ENCODE results near the gene EARS2. TPM values are rescaled to one million over a fixed set of nuclear protein-coding genes. Genes with fewer than 3 reads are reported as not detected.

The EARS2 gene
- total RNA-seq, 1 donor from 2014 or later = 16.8 TPM

DNA sequence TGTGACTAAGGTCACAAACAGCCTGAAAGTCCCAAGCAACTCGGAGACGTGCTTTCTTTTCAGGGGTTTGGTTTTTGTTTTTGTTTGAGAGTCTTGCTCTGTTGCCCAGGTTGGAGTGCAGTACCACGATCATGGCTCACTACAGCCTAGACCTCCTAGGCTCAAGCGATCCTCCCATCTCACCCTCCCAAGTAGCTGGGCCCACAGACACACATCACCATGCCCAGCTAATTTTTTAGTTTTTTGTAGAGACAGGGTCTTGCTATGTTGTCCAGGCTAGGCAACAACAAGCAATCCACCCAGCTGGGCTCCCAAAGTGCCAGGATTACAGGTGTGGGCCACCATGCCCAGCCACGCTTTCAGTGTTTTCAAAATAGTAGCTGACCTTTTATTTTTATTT, 27.1 kb downstream of the EARS2 start:
- Histone ChIP-seq H3K4me1 (no peaks in the 10 kb centered on the region), H3K36me3 (peaks cover 46 to 72% of the 10 kb centered on the region in 2 donors), H3K4me3 (no peak overlapping the region), H3K9me3 (no peaks in the 10 kb centered on the region), H3K27ac (no peak overlapping the region), H3K27me3 (no peaks in the 10 kb centered on the region)
- TF ChIP-seq, protein P1, sequence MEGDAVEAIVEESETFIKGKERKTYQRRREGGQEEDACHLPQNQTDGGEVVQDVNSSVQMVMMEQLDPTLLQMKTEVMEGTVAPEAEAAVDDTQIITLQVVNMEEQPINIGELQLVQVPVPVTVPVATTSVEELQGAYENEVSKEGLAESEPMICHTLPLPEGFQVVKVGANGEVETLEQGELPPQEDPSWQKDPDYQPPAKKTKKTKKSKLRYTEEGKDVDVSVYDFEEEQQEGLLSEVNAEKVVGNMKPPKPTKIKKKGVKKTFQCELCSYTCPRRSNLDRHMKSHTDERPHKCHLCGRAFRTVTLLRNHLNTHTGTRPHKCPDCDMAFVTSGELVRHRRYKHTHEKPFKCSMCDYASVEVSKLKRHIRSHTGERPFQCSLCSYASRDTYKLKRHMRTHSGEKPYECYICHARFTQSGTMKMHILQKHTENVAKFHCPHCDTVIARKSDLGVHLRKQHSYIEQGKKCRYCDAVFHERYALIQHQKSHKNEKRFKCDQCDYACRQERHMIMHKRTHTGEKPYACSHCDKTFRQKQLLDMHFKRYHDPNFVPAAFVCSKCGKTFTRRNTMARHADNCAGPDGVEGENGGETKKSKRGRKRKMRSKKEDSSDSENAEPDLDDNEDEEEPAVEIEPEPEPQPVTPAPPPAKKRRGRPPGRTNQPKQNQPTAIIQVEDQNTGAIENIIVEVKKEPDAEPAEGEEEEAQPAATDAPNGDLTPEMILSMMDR (IDR thresholded peaks at IDR 0.05) = no peak
- intact Hi-C loops (cut with DNase I) = no loop called here
- no peak for DNase-seq (ENCODE audit: low spot score in 2 of 2)

DNA sequence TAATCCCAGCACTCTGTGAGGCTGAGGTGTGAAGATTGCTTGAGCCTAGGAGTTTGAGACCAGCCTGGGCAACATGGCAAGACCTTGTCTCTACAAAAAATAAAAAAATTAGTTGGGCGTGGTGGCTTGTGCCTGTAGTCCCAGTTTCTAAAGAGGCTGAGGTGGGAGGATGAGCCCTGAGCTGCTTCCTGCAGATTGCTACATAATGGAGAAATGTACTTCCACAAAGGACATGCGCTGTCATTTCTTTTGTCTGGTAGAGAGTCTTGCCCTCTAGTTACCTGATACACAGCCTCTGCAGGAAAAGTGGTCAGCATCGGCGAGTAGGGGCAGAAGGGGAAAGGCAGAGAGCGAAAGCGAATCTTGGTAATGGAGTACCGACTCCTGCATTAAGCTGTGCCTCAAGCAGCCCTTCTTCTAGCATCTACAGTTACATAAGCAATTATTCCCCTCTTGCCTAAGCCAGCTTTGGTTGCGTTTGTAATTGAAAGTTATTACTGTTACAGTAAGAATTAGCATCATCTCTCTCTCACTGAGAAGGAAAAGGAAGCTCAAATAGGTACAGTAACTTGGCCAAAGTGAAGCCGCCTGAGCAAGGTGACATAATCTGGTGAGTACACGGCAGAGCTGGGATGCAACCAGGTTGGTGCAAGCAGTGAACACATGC, 28.4 kb downstream of the EARS2 start:
- Histone ChIP-seq H3K27me3 (no peaks in the 10 kb centered on the region), H3K4me1 (no peaks in the 10 kb centered on the region), H3K4me3 (no peak overlapping the region), H3K27ac (no peak overlapping the region), H3K9me3 (no peaks in the 10 kb centered on the region), H3K36me3 (peaks cover 37 to 72% of the 10 kb centered on the region in 2 donors)
- no peak for DNase-seq (ENCODE audit: low spot score in 2 of 2)
- intact Hi-C loops (cut with DNase I) = no loop called here
- TF ChIP-seq, protein P1 (IDR thresholded peaks at IDR 0.05) = no peak

DNA sequence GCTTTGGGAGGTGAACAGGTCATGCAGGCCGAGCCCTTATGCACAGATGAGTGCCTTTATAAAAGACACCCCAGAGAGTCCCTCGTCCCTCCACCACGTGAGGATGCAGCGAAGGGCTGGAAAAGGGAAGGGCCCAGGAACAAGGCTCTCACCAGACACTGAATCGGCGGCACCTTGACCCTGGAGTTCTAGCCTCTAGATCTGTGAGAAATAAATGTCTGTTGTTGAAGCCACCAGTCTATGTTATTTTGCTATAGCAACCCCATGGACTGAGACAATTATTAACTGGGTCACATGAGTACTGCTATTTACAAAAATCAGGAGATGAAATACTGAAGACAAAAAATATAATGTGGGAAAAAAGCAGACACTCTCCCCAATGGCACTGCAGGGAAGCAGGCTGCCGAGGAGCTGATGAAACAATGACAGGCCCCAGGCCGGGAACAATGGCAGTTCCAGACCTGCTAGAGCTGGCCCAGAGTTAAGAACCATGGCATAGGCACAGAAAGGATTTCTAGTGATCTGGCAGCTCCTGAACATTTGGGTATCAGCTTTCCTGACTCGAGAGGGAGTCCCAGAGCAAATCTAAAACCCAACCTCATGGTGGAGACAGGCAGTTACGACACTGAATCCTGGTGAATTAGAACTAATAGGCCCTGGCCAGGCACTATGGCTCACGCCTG, 29.0 kb downstream of the EARS2 start:
- H3K27ac ChIP-seq = no peak overlapping the region
- no peak for DNase-seq (ENCODE audit: low spot score in 2 of 2)
- TF ChIP-seq, protein P1 (IDR thresholded peaks at IDR 0.05) = no peak
- H3K36me3 ChIP-seq = peaks cover 36 to 71% of the 10 kb centered on the region in 2 donors
- H3K27me3 ChIP-seq = no peaks in the 10 kb centered on the region
- no peaks in the 10 kb centered on the region for H3K9me3 ChIP-seq
- no peak overlapping the region for H3K4me3 ChIP-seq
- H3K4me1 ChIP-seq = no peaks in the 10 kb centered on the region
- intact Hi-C loops (cut with DNase I) = no loop called here

DNA sequence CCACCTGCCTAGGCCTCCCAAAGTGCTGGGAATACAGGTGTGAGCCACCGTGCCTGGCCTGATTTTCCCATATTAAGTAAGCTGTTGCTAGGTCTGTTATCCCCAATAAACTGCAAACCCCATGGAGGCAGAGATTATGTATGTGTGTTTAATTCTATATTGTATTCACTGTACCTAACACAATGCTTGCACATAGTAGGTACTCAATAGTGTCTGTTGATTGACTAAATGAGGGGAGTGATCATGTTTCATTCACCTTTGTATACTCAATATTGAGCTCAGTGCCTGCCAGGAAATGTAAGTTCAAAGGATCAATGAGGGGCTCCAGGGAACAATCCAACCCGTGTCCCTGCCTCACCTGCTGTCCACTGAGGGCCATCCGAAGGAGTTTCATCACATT, 32.3 kb downstream of the EARS2 start:
- no peak for DNase-seq (ENCODE audit: low spot score in 2 of 2)
- intact Hi-C loops (cut with DNase I) = no loop called here

DNA sequence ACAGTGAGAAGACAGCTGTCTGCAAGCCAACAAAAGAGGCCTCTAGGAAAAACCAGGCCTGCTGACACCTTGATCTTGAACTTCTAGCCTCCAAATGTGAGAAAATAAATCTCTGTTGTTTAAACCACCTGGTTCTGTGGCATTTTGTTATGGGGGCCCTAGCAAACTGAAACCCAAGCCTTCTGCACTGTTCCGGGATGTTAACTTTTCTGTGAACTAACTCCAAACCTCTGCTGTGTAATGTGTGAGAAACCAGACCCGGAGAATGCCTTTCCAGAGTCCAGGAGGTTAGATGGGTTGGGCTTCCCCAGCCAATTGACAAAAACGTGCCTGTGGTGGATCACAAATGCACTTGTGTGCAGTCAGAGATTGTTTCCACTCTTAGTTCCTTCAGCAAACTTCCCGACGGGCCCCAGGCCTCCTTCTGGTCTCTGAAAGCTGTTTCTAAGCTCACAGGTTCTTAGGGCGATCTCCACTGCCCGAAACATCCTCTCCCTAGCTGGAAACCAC, 33.2 kb downstream of the EARS2 start:
- DNase-seq (ENCODE audit: low spot score in 2 of 2) = no peak
- TF ChIP-seq, protein P1 (IDR thresholded peaks at IDR 0.05) = no peak
- Histone ChIP-seq H3K27me3 (no peaks in the 10 kb centered on the region), H3K36me3 (peaks cover 19 to 59% of the 10 kb centered on the region in 2 donors), H3K4me1 (no peaks in the 10 kb centered on the region), H3K27ac (no peak overlapping the region), H3K9me3 (no peaks in the 10 kb centered on the region), H3K4me3 (no peak overlapping the region)
- intact Hi-C loops (cut with DNase I) = no loop called here

More for the DNA sequence above, 32.3 kb downstream of the EARS2 start:
- Histone ChIP-seq H3K27ac (no peak overlapping the region), H3K27me3 (no peaks in the 10 kb centered on the region), H3K4me3 (no peak overlapping the region), H3K9me3 (no peaks in the 10 kb centered on the region), H3K36me3 (peaks cover 27 to 65% of the 10 kb centered on the region in 2 donors), H3K4me1 (no peaks in the 10 kb centered on the region)
- TF ChIP-seq, protein P1 (IDR thresholded peaks at IDR 0.05) = no peak

Data from ascending aorta (tissue), 2 donors.